H9 (cell line): ENCODE results near the gene HBP1. TPM values are rescaled to one million over a fixed set of nuclear protein-coding genes. Genes with fewer than 3 reads are reported as not detected.

Experiments
- DNase-seq: peaks from one replicate; pipeline ENCODE4 v3.0.0-alpha.2; 2017
- H2AFZ ChIP-seq: one replicate; pipeline ENCODE4 v1.6.1; 2013; ENCODE audit warnings: mild to moderate bottlenecking, low read length, control low read depth, moderate library complexity
- H2AK5ac ChIP-seq: 2 replicates; pipeline ENCODE4 v1.6.1; 2013; ENCODE audit warnings: low read length, control low read depth, mixed read lengths; ENCODE audit not compliant: insufficient read length
- H2BK120ac ChIP-seq: one replicate; pipeline ENCODE4 v1.6.1; 2013; ENCODE audit warnings: low read depth, mild to moderate bottlenecking, low read length, control low read depth, inconsistent platforms; ENCODE audit not compliant: poor library complexity, severe bottlenecking
- H2BK12ac ChIP-seq: 2 replicates; pipeline ENCODE4 v1.6.1; 2013; ENCODE audit warnings: low read length, control low read depth, mixed read lengths, low read depth; ENCODE audit not compliant: insufficient read length
- H2BK15ac ChIP-seq: 2 replicates; pipeline ENCODE4 v1.6.1; 2013; ENCODE audit warnings: low read depth, low read length, control low read depth
- H2BK20ac ChIP-seq: one replicate; pipeline ENCODE4 v1.6.1; 2013; ENCODE audit warnings: low read depth, mild to moderate bottlenecking, low read length, control low read depth, inconsistent platforms; ENCODE audit not compliant: poor library complexity, severe bottlenecking
- H2BK5ac ChIP-seq: 2 replicates; pipeline ENCODE4 v1.6.1; 2013; ENCODE audit warnings: low read length, control low read depth, mixed read lengths; ENCODE audit not compliant: insufficient read length
- H3K14ac ChIP-seq: 2 replicates; pipeline ENCODE4 v1.6.1; 2013; ENCODE audit warnings: low read length, control low read depth; ENCODE audit not compliant: insufficient read depth
- H3K18ac ChIP-seq: 2 replicates; pipeline ENCODE4 v1.6.1; 2013; ENCODE audit warnings: low read depth, mild to moderate bottlenecking, mixed read lengths, low read length, control low read depth; ENCODE audit not compliant: insufficient read length
- H3K23ac ChIP-seq: 2 replicates; pipeline ENCODE4 v1.6.1; 2013; ENCODE audit warnings: low read length, control low read depth, mixed read lengths, low read depth; ENCODE audit not compliant: insufficient read length
- H3K23me2 ChIP-seq: 2 replicates; pipeline ENCODE4 v1.6.1; 2013; ENCODE audit warnings: low read depth, mild to moderate bottlenecking, mixed read lengths, low read length, control low read depth; ENCODE audit not compliant: insufficient read length, poor library complexity, severe bottlenecking
- H3K27ac ChIP-seq: 2 replicates; pipeline ENCODE4 v1.5.1; 2013; ENCODE audit warnings: low read length, control low read depth, mixed read lengths, low read depth; ENCODE audit not compliant: insufficient read length
- H3K27me3 ChIP-seq: 2 replicates; pipeline ENCODE4 v1.6.1; 2013; ENCODE audit warnings: low read length, control low read depth, inconsistent platforms; ENCODE audit not compliant: insufficient read depth
- H3K4ac ChIP-seq: 2 replicates; pipeline ENCODE4 v1.6.1; 2013; ENCODE audit warnings: low read depth, mild to moderate bottlenecking, control low read depth, inconsistent platforms, low read length, moderate library complexity
- H3K4me1 ChIP-seq: 2 replicates; pipeline ENCODE4 v1.6.1; 2013; ENCODE audit warnings: low read length, control low read depth, inconsistent platforms; ENCODE audit not compliant: insufficient read depth
- H3K4me2 ChIP-seq: 2 replicates; pipeline ENCODE4 v1.6.1; 2013; ENCODE audit warnings: low read length, control low read depth, mixed read lengths; ENCODE audit not compliant: insufficient read length, insufficient read depth
- H3K56ac ChIP-seq: 2 replicates; pipeline ENCODE4 v1.6.1; 2013; ENCODE audit warnings: low read depth, mild to moderate bottlenecking, mixed read lengths, low read length, control low read depth; ENCODE audit not compliant: insufficient read length
- H3K79me1 ChIP-seq: 2 replicates; pipeline ENCODE4 v1.6.1; 2013; ENCODE audit warnings: low read depth, mild to moderate bottlenecking, moderate library complexity, low read length, control low read depth, inconsistent platforms; ENCODE audit not compliant: insufficient read depth, poor library complexity, severe bottlenecking
- H3K79me2 ChIP-seq: 2 replicates; pipeline ENCODE4 v1.6.1; 2013; ENCODE audit warnings: low read length, control low read depth, inconsistent platforms; ENCODE audit not compliant: insufficient read depth
- H3K9ac ChIP-seq: 2 replicates; pipeline ENCODE4 v1.6.1; 2013; ENCODE audit warnings: low read length, control low read depth, mixed read lengths; ENCODE audit not compliant: insufficient read length; ENCODE audit errors: extremely low read depth
- H3K9me3 ChIP-seq: one replicate; pipeline ENCODE4 v1.6.1; 2013; ENCODE audit warnings: low read depth, low read length, inconsistent platforms; ENCODE audit not compliant: control insufficient read depth
- H3T11ph ChIP-seq: one replicate; pipeline ENCODE4 v1.6.1; 2013; ENCODE audit warnings: mild to moderate bottlenecking, low read length, control low read depth, inconsistent platforms
- H4K20me1 ChIP-seq: one replicate; pipeline ENCODE4 v1.6.1; 2013; ENCODE audit not compliant: control insufficient read depth, insufficient read length, insufficient read depth
- H4K5ac ChIP-seq: 2 replicates; pipeline ENCODE4 v1.6.1; 2013; ENCODE audit warnings: low read depth, mild to moderate bottlenecking, mixed read lengths, low read length, control low read depth; ENCODE audit not compliant: insufficient read length
- H4K8ac ChIP-seq: replicated peaks from 2 replicates; pipeline ENCODE4 v1.6.1; 2013; ENCODE audit warnings: low read length, control low read depth, mixed read lengths, low read depth; ENCODE audit not compliant: insufficient read length
- H4K91ac ChIP-seq: 2 replicates; pipeline ENCODE4 v1.6.1; 2013; ENCODE audit warnings: low read depth, mild to moderate bottlenecking, moderate library complexity, mixed read lengths, low read length, control low read depth; ENCODE audit not compliant: insufficient read length
- H3K27ac Mint-ChIP-seq, 3 experiments: 2 replicates in 2 of 3; 3 replicates in 1 of 3; pipeline ENCODE4 v1.8.0; 2020 to 2021; ENCODE audit warnings: mixed read lengths in 3 of 3, mild to moderate bottlenecking in 1 of 3, moderate library complexity in 1 of 3
- H3K27me3 Mint-ChIP-seq: 2 replicates; pipeline ENCODE4 v1.8.0; 2021; ENCODE audit warnings: low read depth, mild to moderate bottlenecking, moderate library complexity, mixed read lengths
- H3K36me3 Mint-ChIP-seq, 3 experiments: 2 replicates in 2 of 3; 3 replicates in 1 of 3; pipeline ENCODE4 v1.8.0; 2020 to 2021; ENCODE audit warnings: low read depth in 3 of 3, mixed read lengths in 3 of 3; ENCODE audit not compliant: insufficient read depth in 1 of 3
- H3K4me1 Mint-ChIP-seq, 2 experiments: 2 replicates each; pipeline ENCODE4 v1.8.0; 2020; ENCODE audit warnings: mixed read lengths in 2 of 2
- H3K4me3 Mint-ChIP-seq, 2 experiments: 2 replicates in 1 of 2; 3 replicates in 1 of 2; pipeline ENCODE4 v1.8.0; 2020 to 2021; ENCODE audit warnings: mild to moderate bottlenecking in 2 of 2, mixed read lengths in 2 of 2, moderate library complexity in 1 of 2
- H3K9me3 Mint-ChIP-seq, 2 experiments: 2 replicates in 1 of 2; 3 replicates in 1 of 2; pipeline ENCODE4 v1.8.0; 2020; ENCODE audit warnings: mild to moderate bottlenecking in 2 of 2, mixed read lengths in 2 of 2, moderate library complexity in 1 of 2
- WGBS: extraction: QIAGEN DNeasy Blood & Tissue Kit; methylation state at CpG from one replicate; pipeline ENCODE4 v1.1.7; 2013; ENCODE audit warnings: missing lambda C conversion rate, low lambda C conversion rate, mixed read lengths; ENCODE audit not compliant: insufficient read length; ENCODE audit errors: extremely low coverage; 5-methylcytosine and 5-hydroxymethylcytosine counted together
- total RNA-seq: library from RNA; stranded (reverse); gene quantifications from 2 replicates; pipeline ENCODE4 v1.2.1, GENCODE V29; 2021
- TF ChIP-seq, protein P1 (sequence below): fragments of 200-600 bp; sonication (generic); conservative IDR thresholded peaks from 3 replicates; pipeline ENCODE4 v1.8.0; 2021; ENCODE audit warnings: antibody characterized with exemption, mild to moderate bottlenecking

Gene HBP1
- total RNA-seq, 1 experiment from 2014 or later, result 27.6 TPM

DNA sequence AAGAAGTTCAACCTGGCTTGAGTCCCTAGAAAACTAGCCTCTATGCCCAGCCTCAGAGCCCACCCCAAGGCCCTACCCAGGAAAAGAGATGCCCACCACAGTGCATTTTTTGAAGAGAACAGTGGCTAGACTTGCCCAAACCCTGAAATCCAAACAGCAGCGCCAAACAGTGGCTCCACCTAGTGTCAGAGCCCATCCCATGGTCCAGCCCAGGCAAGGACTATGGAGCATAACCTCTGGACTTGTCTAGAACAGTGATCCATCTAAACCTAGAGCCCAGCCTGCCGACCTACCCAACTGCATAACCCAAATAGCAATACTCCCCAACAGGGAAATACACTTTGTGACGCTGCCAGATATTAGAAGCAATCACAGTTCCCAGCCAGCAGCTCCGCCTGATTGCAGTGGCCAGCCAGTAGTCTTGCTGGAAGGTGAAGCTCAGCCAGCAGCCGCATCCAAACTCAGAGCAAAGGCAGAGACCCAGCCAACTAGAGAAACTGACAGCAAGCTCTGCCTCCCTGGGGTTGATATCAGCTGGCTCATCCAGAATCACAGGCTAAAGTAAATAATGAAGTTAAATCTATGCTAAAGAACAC is 44.5 kb downstream of the HBP1 start:
- H4K20me1 ChIP-seq, result no peaks in the 10 kb centered on the region
- H4K5ac ChIP-seq, result no peak overlapping the region
- TF ChIP-seq, protein P1, sequence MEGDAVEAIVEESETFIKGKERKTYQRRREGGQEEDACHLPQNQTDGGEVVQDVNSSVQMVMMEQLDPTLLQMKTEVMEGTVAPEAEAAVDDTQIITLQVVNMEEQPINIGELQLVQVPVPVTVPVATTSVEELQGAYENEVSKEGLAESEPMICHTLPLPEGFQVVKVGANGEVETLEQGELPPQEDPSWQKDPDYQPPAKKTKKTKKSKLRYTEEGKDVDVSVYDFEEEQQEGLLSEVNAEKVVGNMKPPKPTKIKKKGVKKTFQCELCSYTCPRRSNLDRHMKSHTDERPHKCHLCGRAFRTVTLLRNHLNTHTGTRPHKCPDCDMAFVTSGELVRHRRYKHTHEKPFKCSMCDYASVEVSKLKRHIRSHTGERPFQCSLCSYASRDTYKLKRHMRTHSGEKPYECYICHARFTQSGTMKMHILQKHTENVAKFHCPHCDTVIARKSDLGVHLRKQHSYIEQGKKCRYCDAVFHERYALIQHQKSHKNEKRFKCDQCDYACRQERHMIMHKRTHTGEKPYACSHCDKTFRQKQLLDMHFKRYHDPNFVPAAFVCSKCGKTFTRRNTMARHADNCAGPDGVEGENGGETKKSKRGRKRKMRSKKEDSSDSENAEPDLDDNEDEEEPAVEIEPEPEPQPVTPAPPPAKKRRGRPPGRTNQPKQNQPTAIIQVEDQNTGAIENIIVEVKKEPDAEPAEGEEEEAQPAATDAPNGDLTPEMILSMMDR, result peak; percentile 63
- no peak overlapping the region for H2BK5ac ChIP-seq
- no CpG with 5 or more reads among the region's 5 CpGs for WGBS
- H3T11ph ChIP-seq, result no peak overlapping the region
- H2BK15ac ChIP-seq, result no peak overlapping the region
- no peak overlapping the region for H3K18ac ChIP-seq
- H3K27ac ChIP-seq, result no peak overlapping the region
- no peak overlapping the region for H4K8ac ChIP-seq
- no peaks in the 10 kb centered on the region for H3K79me1 ChIP-seq
- no peak overlapping the region for H2BK12ac ChIP-seq
- no peak overlapping the region for H2AK5ac ChIP-seq
- no peak overlapping the region for H3K14ac ChIP-seq
- no peak overlapping the region for H2BK120ac ChIP-seq
- no peak overlapping the region for H3K56ac ChIP-seq
- no peak overlapping the region for H3K4ac ChIP-seq
- H3K23ac ChIP-seq, result no peak overlapping the region
- DNase-seq, result peak; percentile 53
- H3K23me2 ChIP-seq, result no peaks in the 10 kb centered on the region
- H3K36me3 Mint-ChIP-seq, result peaks cover 9 to 13% (median 12%) of the 10 kb centered on the region in 3 experiments; a peak in 6 of 7 replicates
- H3K4me3 Mint-ChIP-seq, result no peak overlapping the region
- no peak overlapping the region for H3K9ac ChIP-seq
- no peak overlapping the region for H2BK20ac ChIP-seq
- H2AFZ ChIP-seq, result no peak overlapping the region
- H3K9me3 Mint-ChIP-seq, result peaks cover 0 to 2% of the 10 kb centered on the region in 2 experiments; a peak in 2 of 5 replicates
- no peaks in the 10 kb centered on the region for H3K9me3 ChIP-seq
- H4K91ac ChIP-seq, result no peak overlapping the region
- no peak overlapping the region for H3K4me2 ChIP-seq
- peaks cover 0 to 4% of the 10 kb centered on the region in 2 experiments; a peak in 2 of 4 replicates for H3K4me1 Mint-ChIP-seq
- H3K27me3 ChIP-seq, result no peaks in the 10 kb centered on the region
- H3K27ac Mint-ChIP-seq, result 0 out of 7 replicates have a peak overlapping the region, but pooled peaks of 1 of the 3 experiments have one; percentile 41
- H3K27me3 Mint-ChIP-seq, result no peaks in the 10 kb centered on the region
- no peaks in the 10 kb centered on the region for H3K4me1 ChIP-seq
- H3K79me2 ChIP-seq, result no peaks in the 10 kb centered on the region
